Iris pigment epithelial cell (primary cell): ENCODE data around the gene MALRD1.

Experiments used
- DNase-seq: peaks from one replicate; pipeline ENCODE4 v3.0.0-alpha.2; 2011; ENCODE audit warnings: low read depth

The MALRD1 gene

DNA sequence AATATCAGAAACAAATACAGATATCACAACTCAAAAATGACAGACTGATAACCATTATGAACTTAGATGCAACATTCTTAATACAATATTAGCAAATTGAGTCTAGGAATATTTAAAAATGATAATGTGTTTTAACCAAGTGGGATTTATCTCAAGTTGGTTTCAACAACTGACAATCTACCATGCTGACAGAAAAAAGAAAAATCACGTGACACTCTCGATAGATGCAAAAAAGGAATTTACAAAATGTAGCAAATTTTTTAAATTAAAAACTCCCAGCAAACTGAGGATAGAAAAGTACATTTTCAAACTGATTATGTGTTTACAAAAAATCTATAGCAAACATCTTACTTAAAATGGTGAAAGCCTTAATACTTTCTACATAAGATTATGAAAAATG lies 177.4 kb downstream of the MALRD1 start:
- DNase-seq: no peak

- no peak for DNase-seq
These were observed 182.4 kb downstream of the MALRD1 start for GRCh38 chr10:19231034-19231433.

GRCh38 chr10:19245889-19246752 lies 197.5 kb downstream of the MALRD1 start:
- peak; percentile 16 for DNase-seq

DNA sequence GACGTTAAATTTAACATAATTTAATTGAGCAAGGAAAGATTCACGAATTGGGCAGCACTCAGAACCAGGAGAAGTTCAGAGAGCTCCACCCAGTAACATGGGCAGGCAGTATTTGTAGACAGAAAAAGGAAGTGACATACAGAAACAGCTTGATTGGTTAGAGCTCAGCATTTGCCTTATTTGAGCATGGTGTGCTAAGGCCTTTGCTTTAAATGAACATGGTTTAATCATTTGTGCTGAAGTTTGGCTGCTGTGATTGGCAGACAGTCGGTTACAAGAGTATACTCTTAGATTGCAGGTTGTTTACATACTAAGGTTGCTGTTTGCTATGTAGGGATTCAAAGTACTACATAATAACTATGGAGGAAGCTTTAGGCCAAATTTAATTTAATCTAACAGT lies 199.2 kb downstream of the MALRD1 start:
- DNase-seq: no peak

DNA sequence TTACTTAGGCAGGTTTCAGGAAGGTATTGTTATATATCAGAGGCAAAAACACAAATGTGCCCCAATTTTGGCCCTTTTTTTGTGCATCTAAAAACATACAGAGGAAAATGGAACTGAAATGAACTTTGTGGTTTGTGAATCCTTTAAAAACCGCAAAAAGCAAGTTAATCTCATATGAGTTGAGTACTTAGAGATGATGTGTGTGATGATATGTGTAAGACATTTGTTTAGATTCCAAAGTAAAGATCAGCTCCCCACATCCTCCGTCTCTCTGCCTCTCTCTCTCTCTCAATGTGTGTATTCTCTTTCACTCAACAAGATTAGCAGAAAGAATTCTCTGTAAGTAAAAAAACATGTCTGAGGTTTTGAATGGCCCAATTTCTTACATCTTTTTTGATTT lies 201.9 kb downstream of the MALRD1 start:
- DNase-seq: peak; percentile 73

DNA sequence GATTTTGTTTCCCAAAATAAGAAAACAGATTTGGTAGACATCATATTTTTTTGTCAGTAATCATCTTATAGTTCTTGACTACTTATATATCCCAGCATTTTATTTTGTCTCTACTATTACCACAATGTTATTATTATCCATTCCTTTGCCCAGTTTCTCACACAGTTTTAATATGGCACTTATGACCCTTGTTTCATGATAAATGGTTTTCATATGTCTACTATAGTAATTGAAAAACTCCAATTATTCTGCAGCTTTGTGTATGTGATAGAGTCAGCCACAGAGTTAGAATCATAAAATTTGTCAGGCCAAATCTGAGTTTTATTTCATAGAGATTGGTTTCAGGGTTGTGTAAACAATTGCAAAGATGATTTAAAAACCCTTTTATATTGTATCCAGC lies 203.9 kb downstream of the MALRD1 start:
- DNase-seq: no peak

DNA sequence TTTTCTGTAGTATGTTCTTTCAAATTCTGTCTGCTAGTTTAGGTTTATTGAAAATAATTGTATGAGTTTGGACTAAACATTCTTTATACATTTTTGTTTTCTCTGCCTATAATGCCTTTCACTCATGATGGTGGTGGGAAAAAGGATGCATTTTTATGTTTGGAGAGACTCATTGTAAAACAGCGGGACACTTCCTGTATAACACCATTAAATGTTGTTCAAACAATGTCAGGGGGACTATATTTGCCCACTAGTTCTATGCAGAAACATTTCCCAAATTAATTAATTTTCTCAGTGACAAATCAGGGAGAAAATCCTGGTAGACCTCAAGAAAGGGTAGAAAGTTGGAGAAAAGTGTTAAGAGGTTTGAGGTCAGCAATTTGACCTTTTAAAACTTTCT lies 207.7 kb downstream of the MALRD1 start:
- no peak for DNase-seq

- no peak for DNase-seq
These were observed 214.7 kb downstream of the MALRD1 start for GRCh38 chr10:19263262-19263661.

GRCh38 chr10:19283285-19283684 lies 234.7 kb downstream of the MALRD1 start:
- no peak for DNase-seq

- DNase-seq: no peak
These were observed 235.2 kb downstream of the MALRD1 start for GRCh38 chr10:19283786-19284185.

- DNase-seq: no peak
These were observed 242.2 kb downstream of the MALRD1 start for GRCh38 chr10:19290770-19291169.

DNA sequence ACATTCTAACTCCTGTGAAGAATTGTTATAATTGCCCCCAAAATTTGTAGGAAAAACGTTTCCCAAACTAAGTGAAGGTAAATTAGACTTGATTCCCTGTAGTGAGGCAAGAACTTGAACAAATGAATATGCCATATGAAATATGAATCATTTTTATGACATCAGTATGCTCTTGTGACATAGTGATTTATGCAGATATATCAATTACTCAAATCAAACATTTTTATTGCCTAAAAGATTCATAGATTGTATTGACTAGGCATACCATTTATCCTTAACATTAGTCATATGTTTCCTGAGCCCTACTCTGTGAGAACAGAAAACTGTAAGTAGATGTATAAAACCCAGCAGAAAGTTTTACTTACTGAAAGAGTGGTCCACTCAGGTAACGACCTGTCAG lies 245.6 kb downstream of the MALRD1 start:
- no peak for DNase-seq

DNA sequence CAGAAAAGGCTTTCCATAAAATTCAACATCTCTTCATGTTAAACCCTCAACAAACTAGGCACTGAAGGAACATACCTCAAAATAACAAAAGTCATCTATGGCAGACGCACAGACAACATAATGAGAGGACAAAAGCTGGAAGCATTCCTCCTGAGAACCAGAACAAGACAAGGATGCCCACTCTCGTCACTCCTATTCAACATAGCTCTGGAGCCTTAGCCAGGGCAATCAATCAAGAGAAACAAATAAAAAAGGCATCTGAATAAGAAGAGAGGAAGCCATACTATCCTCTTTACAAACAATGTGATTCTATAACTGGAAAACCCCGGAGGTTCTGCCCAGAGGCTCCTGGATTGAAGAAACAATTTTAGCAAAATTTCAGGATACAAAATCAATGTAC lies 251.0 kb downstream of the MALRD1 start:
- DNase-seq: no peak

DNA sequence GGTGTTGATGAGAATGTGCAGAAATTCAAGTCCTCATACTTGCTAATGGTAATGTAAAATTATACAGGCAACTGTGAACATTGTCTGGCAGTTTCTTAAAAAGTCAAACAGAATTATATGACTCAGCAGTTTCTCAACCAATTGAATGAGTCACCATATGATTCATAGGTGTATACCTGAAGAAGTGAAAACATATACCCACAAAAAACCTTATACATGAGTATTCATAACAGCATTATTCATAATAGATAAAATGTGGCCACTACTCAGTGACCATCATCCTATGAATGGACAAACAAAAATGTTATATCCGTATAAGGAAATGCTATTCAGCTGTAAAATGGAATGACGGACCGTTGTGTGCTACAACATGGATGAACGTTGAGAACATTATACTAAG lies 253.5 kb downstream of the MALRD1 start:
- peak; percentile 60 for DNase-seq

GRCh38 chr10:19310066-19310465 lies 261.5 kb downstream of the MALRD1 start:
- DNase-seq: no peak

DNA sequence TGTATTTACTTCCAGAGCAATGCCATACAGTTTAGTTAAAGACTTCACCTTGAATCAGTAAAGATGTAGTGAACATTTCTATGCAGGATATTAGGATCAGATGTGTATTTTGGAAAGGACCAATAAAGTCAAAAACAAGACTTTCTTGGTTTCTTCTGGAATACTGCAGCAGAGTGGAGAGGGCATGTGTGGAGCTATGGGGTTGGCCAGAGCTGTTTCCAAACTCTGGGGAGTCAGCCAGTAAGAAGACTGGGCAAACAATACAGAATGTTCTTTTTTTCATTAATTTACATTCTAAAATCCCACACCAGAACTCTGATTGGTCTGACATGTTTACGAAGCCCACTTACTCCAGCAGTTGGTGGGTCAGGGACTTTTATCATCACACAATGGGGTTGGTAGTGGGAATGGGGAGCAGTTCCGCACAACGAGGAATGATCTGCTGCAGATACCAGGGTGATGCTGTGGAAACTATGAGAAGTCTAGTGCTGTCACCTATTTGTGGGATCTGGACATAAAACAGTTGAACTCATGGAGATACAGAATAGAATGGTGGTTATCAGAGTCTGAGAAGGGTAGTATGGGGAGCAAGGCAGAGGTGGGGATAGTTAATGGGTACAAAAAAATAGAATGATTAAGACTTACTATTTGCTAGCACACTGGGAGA lies 267.7 kb downstream of the MALRD1 start:
- no peak for DNase-seq

- DNase-seq: no peak
These were observed 269.4 kb downstream of the MALRD1 start for GRCh38 chr10:19317952-19318351.

DNA sequence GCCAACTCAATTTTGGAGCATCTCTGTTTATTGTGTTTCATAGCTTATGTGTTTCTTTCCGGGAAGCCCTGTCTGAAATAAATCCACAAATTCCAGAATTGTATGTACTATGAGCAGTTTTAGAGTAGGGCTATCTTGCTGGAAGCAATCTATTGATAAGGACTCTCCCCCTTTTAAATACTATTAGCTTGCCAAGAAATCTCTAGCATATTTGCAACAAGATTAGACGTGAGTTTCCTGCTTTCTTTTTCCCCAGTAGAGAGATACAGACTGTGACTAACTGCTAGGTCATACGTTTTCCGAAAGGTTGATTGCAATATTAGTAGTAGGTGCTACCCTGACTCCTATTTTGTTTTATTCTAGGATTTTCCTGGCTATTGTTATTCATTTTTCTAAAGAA lies 277.0 kb downstream of the MALRD1 start:
- DNase-seq: peak; percentile 8

GRCh38 chr10:19328582-19328981 lies 280.0 kb downstream of the MALRD1 start:
- no peak for DNase-seq

GRCh38 chr10:19329475-19329874 lies 280.9 kb downstream of the MALRD1 start:
- DNase-seq: no peak

DNA sequence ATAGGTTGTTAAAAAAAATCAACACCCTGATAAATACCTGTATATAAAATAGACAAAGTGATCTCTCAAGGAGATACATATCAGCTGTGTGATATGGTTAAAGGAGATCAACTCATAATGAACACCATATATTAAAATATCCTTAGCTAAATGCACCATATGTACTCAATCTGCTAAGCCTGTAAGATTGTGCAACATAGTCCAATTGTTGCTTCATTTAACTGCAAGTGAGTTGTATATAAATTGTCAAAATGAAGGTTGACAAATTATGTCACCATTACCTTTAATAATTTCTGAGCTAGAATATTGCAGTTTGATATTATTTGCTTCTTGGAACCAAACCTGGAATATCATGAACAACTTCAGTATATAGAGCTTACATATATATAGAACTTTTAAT lies 283.7 kb downstream of the MALRD1 start:
- DNase-seq: peak; percentile 17

DNA sequence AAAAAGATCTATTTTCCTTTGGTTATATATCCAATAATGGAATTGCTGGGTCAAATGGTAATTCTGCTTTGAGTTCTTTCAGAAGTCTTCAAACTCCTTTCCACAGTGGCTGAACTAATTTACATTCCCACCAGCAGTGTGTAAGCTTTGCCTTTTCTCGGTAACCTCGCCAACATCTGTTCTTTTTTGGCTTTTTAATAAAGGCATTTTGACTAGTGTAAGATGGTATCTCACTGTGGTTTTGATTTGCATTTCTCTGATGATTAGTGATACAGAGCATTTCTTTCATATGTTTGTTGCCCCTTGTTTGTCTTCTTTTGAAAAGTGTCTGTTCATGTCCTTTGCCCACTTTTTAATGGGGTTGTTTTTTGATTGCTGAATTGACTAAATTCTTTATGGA lies 285.0 kb downstream of the MALRD1 start:
- DNase-seq: no peak

- DNase-seq: no peak
These were observed 299.0 kb downstream of the MALRD1 start for GRCh38 chr10:19347621-19348020.

DNA sequence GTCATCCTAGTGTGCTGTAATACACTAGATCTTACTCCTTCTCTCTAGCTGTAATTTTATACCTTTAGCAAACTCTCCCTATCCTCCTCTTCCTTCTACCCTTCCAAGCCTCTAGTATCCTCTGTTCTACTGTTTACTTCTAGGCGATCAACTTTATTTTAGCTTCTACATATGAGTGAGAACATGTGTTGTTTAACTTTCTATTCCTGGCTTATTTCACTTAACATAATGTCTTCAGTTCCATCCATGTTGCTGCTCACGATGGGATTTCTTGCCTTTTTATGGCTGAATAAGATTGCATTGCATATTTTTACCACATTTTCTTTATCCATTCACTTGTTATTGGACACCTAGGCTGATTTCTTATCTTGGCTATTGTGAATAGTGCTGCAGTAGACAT lies 318.6 kb downstream of the MALRD1 start:
- no peak for DNase-seq
